OCI-LY7 (cell line): Measurements from ENCODE around the gene PRKAG2. TPM values are rescaled to one million over a fixed set of nuclear protein-coding genes. Genes with fewer than 3 reads are reported as not detected.

Experiments used
- BruUV-seq: library from RNA; stranded (reverse); fragments of 400-500 nt; replicated peaks from 2 replicates; lab custom pipeline; 2021; lab: Mats Ljungman, UMichigan
- CTCF ChIA-PET: fragments of 300-600 bp; sonication (Branson Sonifier 250); formaldehyde crosslinking; loops from one replicate; lab custom pipeline; 2022; ENCODE audit warnings: antibody characterized with exemption; ENCODE audit not compliant: unreplicated experiment; lab: Charles Lee
- POLR2A ChIA-PET: fragments of 300-600 bp; sonication (Branson Sonifier 250); formaldehyde crosslinking; loops from one replicate; lab custom pipeline; 2022; ENCODE audit warnings: antibody characterized with exemption; lab: Charles Lee
- DNase-seq: peaks from one replicate; pipeline ENCODE4 v3.0.0-alpha.2; 2015; ENCODE audit warnings: low spot score
- H2AFZ ChIP-seq: fragments of 200-600 bp; sonication (generic), shearing (Covaris generic); 2 replicates; pipeline ENCODE4 v1.6.1; 2014; ENCODE audit warnings: mild to moderate bottlenecking, antibody characterized with exemption, low read length, moderate library complexity
- H3K27ac ChIP-seq: fragments of 200-600 bp; sonication (generic); 2 replicates; pipeline ENCODE4 v1.5.1; 2014; ENCODE audit warnings: mixed run types, low read depth, mild to moderate bottlenecking, moderate library complexity, low read length, inconsistent platforms; ENCODE audit not compliant: poor library complexity, severe bottlenecking
- H3K36me3 ChIP-seq: fragments of 200-600 bp; sonication (generic); 2 replicates; pipeline ENCODE4 v1.6.1; 2014; ENCODE audit warnings: mild to moderate bottlenecking, antibody characterized with exemption, low read length, moderate library complexity, mixed read lengths; ENCODE audit not compliant: insufficient read depth
- H3K4me1 ChIP-seq: fragments of 200-600 bp; sonication (generic); 2 replicates; pipeline ENCODE4 v1.5.1; 2014; ENCODE audit warnings: mild to moderate bottlenecking, low read length; ENCODE audit not compliant: insufficient read depth, poor library complexity, severe bottlenecking
- H3K4me2 ChIP-seq: fragments of 200-600 bp; sonication (generic); 2 replicates; pipeline ENCODE4 v1.6.1; 2014; ENCODE audit warnings: mild to moderate bottlenecking, low read length
- H3K4me3 ChIP-seq: fragments of 200-600 bp; sonication (generic); 2 replicates; pipeline ENCODE4 v1.5.1; 2014; ENCODE audit warnings: mild to moderate bottlenecking, low read depth, low read length; ENCODE audit not compliant: poor library complexity, severe bottlenecking
- H3K79me2 ChIP-seq: fragments of 200-600 bp; sonication (generic); 2 replicates; pipeline ENCODE4 v1.6.1; 2016; ENCODE audit warnings: low read depth, mild to moderate bottlenecking, low read length, moderate library complexity, mixed read lengths; ENCODE audit not compliant: insufficient read depth
- H3K9me2 ChIP-seq: fragments of 200-600 bp; sonication (generic); 2 replicates; pipeline ENCODE4 v1.6.1; 2016; ENCODE audit warnings: mild to moderate bottlenecking, low read length, mixed read lengths; ENCODE audit not compliant: insufficient read depth
- H3K9me3 ChIP-seq: fragments of 200-600 bp; sonication (generic); 2 replicates; pipeline ENCODE4 v1.6.1; 2014; ENCODE audit warnings: mild to moderate bottlenecking, mixed run types, low read length, mixed read lengths
- H4K20me1 ChIP-seq: fragments of 200-600 bp; sonication (generic); 2 replicates; pipeline ENCODE4 v1.6.1; 2014; ENCODE audit warnings: mild to moderate bottlenecking, antibody characterized with exemption, low read length, moderate library complexity, mixed read lengths; ENCODE audit not compliant: insufficient read depth
- CTCF ChIP-seq: fragments of 200-600 bp; sonication (generic); conservative IDR thresholded peaks from 2 replicates; pipeline ENCODE4 v1.5.1; 2014; ENCODE audit warnings: mild to moderate bottlenecking, antibody characterized with exemption, low read length, moderate library complexity, mixed read lengths
- EZH2phosphoT487 ChIP-seq: fragments of 200-600 bp; sonication (generic); IDR thresholded peaks from 2 replicates; pipeline ENCODE4 v1.6.1; 2018; ENCODE audit warnings: low read depth, borderline replicate concordance, mild to moderate bottlenecking, mixed run types, antibody characterized with exemption, low read length, moderate library complexity, mixed read lengths
- intact Hi-C: fragments of 100-400 bp; cut with micrococcal nuclease; formaldehyde crosslinking; loops from one replicate; pipeline ENCODE4 v1.10.0; 2022; ENCODE audit not compliant: unreplicated experiment
- total RNA-seq, 2 experiments: library from RNA; depleted of rRNA in 1 of 2; stranded (reverse); fragments of >200 nt in 1 of 2; shearing (Covaris generic) in 1 of 2; gene quantifications; 2 replicates each; pipeline ENCODE4 v1.2.3, GENCODE V29; 2014 to 2022

PRKAG2 gene
- total RNA-seq, 2 experiments from 2014 or later, result 1.2 to 5.1 TPM

GRCh38 chr7:151549644-151550043 is 327.3 kb downstream of the PRKAG2 start:
- TF ChIP-seq EZH2phosphoT487 (no peak), CTCF (no peak)
- ChIA-PET POLR2A (interaction anchor here (0.7 kb wide), 1 partner anchor 192 kb away, joined by 4 read pairs; no protein-coding TSS in a partner anchor), CTCF (no interaction called here)
- Histone ChIP-seq H3K27ac (no peak overlapping the region), H3K36me3 (no peaks in the 10 kb centered on the region), H3K79me2 (no peaks in the 10 kb centered on the region), H3K4me1 (no peaks in the 10 kb centered on the region), H4K20me1 (no peaks in the 10 kb centered on the region), H3K9me2 (no peaks in the 10 kb centered on the region), H3K4me2 (no peak overlapping the region), H2AFZ (no peak overlapping the region), H3K9me3 (no peaks in the 10 kb centered on the region), H3K4me3 (no peak overlapping the region)
- DNase-seq, result no peak
- no TSS peak for BruUV-seq
- intact Hi-C loops, result no loop called here

- ChIA-PET CTCF (no interaction called here), POLR2A (no interaction called here)
- Histone ChIP-seq H3K9me3 (no peaks in the 10 kb centered on the region), H3K4me3 (no peak overlapping the region), H2AFZ (no peak overlapping the region), H3K4me1 (no peaks in the 10 kb centered on the region), H3K27ac (no peak overlapping the region), H3K36me3 (no peaks in the 10 kb centered on the region), H3K79me2 (no peaks in the 10 kb centered on the region), H3K4me2 (no peak overlapping the region), H3K9me2 (no peaks in the 10 kb centered on the region), H4K20me1 (no peaks in the 10 kb centered on the region)
- no TSS peak for BruUV-seq
- intact Hi-C loops, result no loop called here
- no peak for DNase-seq
- TF ChIP-seq CTCF, result no peak
These were observed 327.8 kb downstream of the PRKAG2 start for GRCh38 chr7:151549083-151549482.

- Histone ChIP-seq H3K79me2 (no peaks in the 10 kb centered on the region), H3K4me3 (no peak overlapping the region), H2AFZ (no peak overlapping the region), H3K9me2 (no peaks in the 10 kb centered on the region), H4K20me1 (no peaks in the 10 kb centered on the region), H3K9me3 (no peaks in the 10 kb centered on the region), H3K4me1 (no peaks in the 10 kb centered on the region), H3K36me3 (no peaks in the 10 kb centered on the region), H3K4me2 (no peak overlapping the region), H3K27ac (no peak overlapping the region)
- intact Hi-C loops, result no loop called here
- POLR2A ChIA-PET, result interaction anchor here (0.7 kb wide), 1 partner anchor 92 kb away, joined by 4 read pairs; no protein-coding TSS in a partner anchor
- TF ChIP-seq CTCF (no peak), EZH2phosphoT487 (no peak)
- CTCF ChIA-PET, result no interaction called here
- no peak for DNase-seq
- no TSS peak for BruUV-seq
These were observed 332.7 kb downstream of the PRKAG2 start for GRCh38 chr7:151544183-151544582.
